ENCODE data around the gene GTF2IRD2.
"Not testable (repeated sequence)": the region's sequence is repeated elsewhere in the genome, so short reads cannot be mapped to it uniquely, and the experiment has no call there.

Gene GTF2IRD2

DNA sequence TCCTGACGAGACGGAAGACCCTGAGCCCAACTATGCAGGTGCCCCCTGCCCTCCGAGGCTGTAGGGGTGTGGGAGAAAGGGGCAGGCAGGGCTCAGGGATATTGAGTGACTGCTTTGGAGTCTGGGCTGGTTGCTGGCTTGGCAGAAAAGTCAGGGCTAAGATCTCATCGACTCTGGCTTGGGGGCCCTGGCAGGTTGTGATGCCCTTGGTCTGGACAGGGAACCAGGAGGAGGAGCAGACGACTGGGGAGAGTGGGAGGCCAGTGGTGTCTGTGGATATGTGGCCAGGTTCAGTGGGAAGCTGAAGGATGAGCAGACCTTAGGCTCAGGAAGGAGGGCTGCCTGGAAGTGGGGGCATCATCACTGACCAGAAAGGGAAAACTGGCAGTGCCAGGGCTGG lies 67.8 kb downstream of the GTF2IRD2 start:
- DNase-seq, result not testable (repeated sequence)

- not testable (repeated sequence) for DNase-seq
Observed at GRCh38 chr7:74781746-74782145, 69.7 kb downstream of the GTF2IRD2 start.

DNA sequence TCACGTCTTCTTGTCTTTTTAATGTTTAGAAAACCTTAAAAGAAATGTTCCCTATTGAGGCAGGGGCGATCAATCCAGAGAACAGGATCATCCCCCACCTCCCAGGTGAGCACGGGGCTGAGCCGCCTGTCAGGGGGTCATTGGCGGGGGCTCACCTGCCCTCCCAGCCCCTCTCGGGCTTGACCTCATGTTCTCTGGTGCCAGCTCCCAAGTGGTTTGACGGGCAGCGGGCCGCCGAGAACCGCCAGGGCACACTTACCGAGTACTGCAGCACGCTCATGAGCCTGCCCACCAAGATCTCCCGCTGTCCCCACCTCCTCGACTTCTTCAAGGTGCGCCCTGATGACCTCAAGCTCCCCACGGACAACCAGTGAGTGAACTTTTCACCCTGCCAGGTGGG lies 72.4 kb downstream of the GTF2IRD2 start:
- DNase-seq, result not testable (repeated sequence)

DNA sequence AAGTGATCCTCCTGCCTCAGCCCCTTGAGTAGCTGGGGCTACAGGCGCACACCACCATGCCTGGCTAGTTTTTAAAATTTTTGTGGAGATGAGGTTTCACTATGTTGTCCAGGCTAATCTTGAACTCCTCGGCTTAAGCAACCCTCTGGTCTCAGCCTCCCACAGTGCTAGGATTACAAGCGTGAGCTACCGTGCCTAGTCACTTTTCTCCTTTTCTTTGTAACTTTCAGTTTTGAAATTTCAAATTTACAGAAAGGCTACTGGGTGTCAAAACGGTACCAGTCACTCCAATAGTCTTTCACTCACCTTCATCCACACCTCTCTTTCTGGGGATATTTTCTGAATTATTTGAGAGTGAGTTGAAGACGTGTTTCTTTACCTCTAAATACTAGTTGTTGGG lies 76.3 kb downstream of the GTF2IRD2 start:
- DNase-seq, result not testable (repeated sequence)

DNA sequence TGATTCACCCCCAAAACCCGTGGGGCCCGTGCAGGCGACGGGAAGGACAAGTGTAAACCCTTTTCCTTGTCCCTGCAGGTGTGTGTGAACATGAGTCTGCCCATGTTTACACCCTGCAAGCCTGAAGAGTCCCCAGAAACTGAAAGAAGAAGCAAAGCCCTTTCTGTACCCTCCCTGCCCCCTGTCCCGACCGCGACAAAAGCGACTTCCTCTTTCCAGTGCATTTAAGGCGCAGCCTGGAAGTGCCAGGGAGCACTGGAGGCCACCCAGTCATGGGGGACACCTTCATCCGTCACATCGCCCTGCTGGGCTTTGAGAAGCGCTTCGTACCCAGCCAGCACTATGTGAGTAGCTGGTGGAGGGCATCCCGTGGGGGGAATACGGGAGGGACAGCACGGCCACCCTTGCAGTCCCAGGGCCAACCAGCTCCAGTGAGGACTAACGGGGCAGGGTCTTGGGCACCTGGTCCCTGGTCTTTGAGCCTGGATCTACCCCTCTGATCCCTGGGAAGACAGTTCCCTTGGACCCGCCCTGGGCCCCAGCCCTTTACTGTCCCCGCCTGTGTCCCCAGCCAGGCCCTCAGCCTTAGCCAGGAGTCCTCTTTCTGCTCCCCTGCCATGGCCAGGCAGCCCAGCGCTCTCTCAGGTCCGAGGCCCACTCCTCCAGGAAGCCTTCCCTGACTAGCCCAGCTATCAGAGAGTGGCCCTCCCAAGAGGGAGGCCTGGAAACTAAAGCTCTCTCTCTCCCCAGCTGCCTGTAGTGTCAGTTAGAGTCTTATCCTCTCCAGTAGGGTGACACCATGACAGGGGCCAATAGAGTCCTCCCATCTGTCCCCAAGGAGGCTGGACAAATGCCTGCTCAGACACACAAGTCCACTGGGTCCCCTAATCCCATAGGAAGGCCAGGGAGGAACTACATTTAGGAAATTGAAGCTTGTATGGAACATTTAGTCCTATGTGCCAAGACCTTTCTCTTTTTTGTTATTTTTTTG lies 77.3 kb downstream of the GTF2IRD2 start, which contains the start of gene NCF1:
Gene NCF1 (plus strand): TSS at position 252 of the 991 bp plus-strand sequence. CDS start 21 bp downstream, at position 273.
- not testable (repeated sequence) for DNase-seq

DNA sequence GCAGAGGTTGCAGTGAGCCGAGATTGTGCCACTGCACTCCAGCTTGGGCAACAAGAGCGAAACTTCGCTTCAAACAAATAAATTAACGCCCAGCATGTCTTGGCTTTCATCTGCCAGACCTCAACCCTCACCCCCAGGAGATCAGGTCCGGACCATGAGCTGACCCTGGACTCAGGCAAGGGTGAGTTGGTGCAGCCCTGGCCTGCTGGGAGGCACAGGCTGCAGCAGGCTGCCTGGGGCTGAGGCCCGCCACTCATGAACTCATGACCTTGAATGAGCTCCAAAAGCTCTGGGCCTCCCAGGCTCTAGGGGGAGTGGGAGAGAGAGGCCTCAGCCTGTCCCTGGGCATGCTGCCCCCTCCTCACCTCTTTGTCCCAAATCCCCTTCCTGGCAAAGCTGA lies 79.3 kb downstream of the GTF2IRD2 start:
- DNase-seq, result not testable (repeated sequence)

DNA sequence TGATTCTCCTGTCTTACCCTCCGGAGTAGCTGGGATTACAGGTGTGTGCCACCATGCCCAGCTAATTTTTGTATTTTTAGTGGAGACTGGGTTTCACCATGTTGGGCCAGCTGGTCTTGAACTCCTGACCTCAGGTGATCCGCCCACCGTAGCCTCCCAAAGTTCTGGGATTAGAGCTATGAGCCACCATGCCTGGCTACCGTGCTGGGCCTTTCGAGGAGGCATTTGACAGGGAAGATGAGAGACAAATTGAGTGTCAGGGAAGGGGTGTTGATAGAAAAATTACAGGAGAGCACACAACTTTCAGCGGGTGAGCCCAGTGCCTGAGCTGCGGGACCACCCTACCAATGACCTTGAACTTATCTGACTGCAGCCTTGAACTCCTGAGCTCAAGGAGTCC lies 81.3 kb downstream of the GTF2IRD2 start:
- DNase-seq, result not testable (repeated sequence)

DNA sequence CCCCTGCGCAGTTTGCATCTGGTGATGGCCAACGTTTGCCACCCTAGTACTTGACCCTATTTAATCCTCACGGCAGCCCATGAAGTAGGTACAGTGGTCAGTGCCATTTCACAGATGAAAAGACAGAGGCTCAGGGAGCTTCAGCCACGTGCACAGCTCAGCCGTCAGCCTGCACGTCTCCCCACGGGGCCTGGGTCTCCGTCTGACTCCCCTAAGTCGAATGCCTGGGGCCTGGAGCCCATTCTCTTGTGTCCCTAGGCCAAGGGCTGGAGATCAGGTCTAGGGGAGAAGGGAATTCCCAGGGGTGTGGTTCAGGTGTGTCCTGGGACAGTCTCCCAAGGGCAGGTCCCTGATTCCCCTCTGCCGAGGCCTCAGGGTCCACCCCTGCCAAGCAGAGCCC lies 84.4 kb downstream of the GTF2IRD2 start:
- DNase-seq, result not testable (repeated sequence)

GRCh38 chr7:74766509-74766908 lies 84.9 kb downstream of the GTF2IRD2 start:
- DNase-seq, result not testable (repeated sequence)

DNA sequence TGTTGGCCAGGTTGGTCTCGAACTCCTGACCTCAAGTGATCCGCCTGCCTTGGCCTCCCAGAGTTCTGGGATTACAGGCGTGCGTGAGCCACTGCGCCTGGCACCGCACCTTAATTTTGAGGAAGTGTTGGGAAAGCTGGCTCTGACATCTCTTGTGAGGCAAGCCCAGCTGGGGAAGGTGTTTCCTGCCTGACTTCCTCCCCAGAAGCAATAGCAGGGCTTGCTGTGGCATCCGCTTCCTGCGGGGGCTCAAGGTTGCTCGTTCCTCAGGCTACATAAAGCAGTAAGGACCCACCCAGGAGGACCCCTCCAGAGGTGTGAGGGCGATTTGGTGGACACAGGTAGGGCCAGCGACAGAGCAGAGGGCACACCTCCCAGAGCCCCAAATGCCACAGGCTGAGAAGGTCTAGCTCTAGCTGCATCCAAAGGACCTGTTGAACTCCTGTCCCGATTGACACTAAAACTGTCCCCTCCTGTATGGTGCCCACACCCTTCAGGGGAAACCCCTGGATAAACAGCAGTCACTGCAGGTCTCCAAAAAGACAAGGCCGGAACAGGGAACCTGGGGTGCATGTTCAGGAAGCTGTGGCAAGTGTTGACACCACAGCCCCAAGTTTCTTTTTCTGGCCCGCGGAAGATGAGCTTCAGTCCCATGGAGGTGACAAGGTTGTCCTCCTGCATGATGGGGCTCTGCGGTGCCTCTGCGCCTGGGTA lies 86.0 kb downstream of the GTF2IRD2 start:
- DNase-seq, result not testable (repeated sequence)

DNA sequence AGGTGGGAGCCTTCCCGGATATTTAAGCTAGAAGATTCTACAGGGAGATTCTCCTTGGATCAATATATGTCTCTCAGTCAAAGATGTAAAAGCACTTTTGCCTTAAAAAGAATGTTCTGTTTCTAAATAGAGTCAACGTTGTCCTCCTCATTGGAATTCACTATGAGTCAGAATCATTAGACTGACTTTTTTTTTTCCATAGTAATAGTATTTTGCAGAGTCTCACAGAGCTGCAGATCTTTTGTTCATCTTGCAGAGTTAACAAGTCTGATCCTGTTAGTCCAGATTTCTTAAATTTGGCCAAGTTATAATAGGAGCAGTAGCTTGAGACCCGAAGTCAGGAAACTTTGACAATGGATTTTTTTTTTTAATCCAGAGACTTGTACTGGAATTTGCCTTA lies 92.4 kb downstream of the GTF2IRD2 start:
- not testable (repeated sequence) for DNase-seq

DNA sequence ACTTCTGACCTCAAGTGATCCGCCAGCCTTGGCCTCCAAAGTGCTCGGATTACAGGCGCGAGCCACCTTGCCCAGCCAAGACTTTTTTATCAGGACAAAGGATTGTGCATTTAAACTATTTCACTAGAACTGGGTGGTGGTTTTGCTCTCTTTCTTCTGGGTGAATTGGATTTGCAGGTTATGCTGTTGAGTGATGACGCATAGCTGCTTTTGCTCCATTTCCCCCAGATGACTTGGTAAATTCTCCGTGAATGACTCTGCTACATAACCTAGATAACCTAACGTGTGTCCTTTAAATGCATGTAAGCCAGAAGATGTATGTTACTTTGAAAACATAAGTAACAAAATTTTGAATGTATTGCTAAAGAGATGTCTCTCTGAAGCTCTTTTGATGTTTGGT lies 93.1 kb downstream of the GTF2IRD2 start:
- DNase-seq, result not testable (repeated sequence)

DNA sequence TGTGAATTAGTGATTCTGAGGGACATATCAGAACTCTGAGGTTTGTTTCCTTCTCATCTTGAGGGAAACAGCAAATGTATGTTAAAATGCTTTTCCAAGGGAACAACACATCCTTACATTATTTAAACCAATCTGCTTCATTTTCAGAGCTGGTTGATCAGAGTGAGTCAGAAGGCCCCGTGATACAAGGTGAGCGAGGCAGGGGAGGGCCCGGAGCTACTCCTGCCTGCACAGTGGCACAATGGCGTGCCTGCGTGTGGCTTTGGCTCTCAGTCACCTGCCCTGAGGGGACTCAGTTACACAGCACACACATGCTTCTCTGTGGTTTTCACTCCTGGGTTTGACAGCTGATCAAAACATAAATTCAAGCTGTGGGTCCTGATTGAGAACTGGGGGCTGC lies 94.7 kb downstream of the GTF2IRD2 start:
- DNase-seq, result not testable (repeated sequence)

- DNase-seq, result not testable (repeated sequence)
Observed at GRCh38 chr7:74753921-74754482, 97.4 kb downstream of the GTF2IRD2 start.

All from activated T-cell treated with anti-CD3 and anti-CD28 coated beads for 4 hours (primary cell).